Mammary epithelial cell (primary cell): Measurements from ENCODE around the gene NEK9.

Experiments
- CTCF ChIP-seq, 2 donors: IDR thresholded peaks in 1 of 2; conservative IDR thresholded peaks in 1 of 2; 2 replicates each; pipeline ENCODE4 v1.5.1; 2011 to 2012; ENCODE audit warnings: inconsistent platforms in 2 of 2, low read length in 2 of 2, mild to moderate bottlenecking in 2 of 2, control low read depth in 1 of 2, low read depth in 1 of 2; ENCODE audit not compliant: insufficient read depth in 1 of 2; ENCODE audit errors: extremely low read depth in 1 of 2
- EZH2 ChIP-seq: IDR thresholded peaks from 2 replicates; pipeline ENCODE4 v1.6.1; 2012; ENCODE audit warnings: low read length, inconsistent platforms, borderline replicate concordance

GRCh38 chr14:75032939-75033338 lies 93.9 kb downstream of the NEK9 start:
- TF ChIP-seq CTCF (conservative IDR thresholded peaks at IDR 0.05 in 1 of 2, IDR thresholded peaks at IDR 0.05 in 1 of 2; ENCODE audit: extremely low read depth in 1 of 2, insufficient read depth in 1 of 2, low read depth in 1 of 2, low read length in 2 of 2) (no peak), EZH2 (no peak)
